Cortex of kidney (tissue), 1 donor: ENCODE results near the gene ADCY3.
"Not testable (repeated sequence)": the region's sequence is repeated elsewhere in the genome, so short reads cannot be mapped to it uniquely, and the experiment has no call there.

Experiments used
- DNase-seq: peaks from one replicate; lab custom pipeline; 2025; lab: John Stamatoyannopoulos, UW

Gene ADCY3

DNA sequence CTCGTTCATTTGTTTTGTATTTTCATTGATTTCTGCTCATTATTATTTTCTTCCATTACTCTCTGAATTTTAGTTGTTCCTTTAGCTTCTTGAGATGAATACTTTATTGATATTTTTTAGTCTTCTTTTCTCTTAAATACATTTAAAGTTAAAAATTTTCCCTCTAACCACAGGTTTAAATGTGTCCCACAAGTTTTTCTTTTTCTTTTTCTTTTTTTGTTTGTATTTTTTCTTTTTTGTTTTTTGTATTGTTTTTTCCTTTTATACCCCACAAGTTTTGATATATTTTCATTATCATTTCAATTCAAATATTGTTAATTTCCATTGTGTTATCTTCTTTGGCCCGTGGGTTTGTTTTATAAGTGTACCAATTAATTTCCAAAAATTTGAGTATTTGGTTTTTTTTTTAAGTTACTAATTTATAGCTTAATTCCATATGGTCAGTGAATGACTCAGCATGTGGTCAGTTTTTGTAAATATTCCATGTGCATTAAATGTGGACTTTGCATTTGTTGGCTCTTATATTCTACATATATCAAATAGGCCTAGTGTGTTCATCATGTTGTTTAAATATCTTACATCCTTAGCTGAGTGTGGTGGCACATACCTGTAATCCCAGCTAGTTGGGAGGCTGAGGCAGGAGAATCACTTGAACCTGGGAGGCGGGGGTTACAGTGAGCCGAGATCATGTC lies 110.6 kb downstream of the ADCY3 start:
- no peak for DNase-seq

DNA sequence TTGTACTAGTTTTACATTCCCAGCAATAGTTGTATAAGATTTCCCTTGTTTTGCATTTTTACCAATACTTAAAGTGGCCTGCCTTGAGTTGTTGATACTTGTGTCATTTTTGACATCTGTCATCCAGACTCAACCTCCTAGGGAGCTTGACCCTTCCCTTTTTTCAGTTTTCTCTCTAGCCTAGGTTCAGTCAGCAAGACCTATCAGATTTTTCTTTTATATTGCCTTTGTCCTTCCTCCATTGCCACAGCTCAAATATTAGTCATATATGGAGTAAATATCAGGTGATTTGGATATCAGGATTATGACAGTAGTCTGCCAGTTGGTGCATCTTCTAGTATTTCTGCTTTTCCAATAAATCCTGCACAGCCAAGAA lies 113.4 kb downstream of the ADCY3 start:
- DNase-seq, result no peak

DNA sequence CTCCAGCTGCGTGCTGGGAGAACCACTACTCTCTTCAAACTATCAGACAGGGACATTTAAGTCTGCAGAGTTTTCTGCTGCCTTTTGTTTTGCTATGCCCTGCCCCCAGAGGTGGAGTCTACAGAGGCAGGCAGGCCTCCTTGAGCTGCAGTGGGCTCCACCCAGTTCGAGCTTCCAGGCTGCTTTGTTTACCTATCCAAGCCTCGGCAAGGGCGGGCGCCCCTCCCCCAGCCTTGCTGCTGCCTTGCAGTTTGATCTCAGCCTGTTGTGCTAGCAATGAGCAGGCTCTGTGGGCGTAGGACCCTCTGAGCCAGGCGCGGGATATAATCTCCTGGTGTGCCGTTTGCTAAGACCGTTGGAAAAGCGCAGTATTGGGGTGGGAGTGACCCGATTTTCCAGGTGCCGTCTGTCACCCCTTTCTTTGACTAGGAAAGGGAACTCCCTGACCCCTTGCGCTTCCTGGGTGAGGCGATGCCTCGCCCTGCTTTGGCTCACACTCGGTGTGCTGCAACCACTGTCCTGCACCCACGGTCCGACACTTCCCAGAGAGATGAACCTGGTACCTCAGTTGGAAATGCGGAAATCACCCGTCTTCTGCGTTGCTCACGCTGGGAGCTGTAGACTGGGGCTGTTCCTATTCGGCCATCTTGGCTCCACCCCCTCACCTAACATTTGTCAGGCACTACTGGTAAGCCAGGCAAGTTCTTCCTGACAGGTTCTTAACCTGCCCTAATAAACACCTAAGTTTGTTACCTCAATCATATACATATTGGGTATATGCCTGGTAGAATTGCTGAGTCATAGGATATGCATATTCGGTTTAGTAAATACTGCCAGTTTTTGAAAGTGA lies 114.0 kb downstream of the ADCY3 start:
- DNase-seq, result not testable (repeated sequence)

DNA sequence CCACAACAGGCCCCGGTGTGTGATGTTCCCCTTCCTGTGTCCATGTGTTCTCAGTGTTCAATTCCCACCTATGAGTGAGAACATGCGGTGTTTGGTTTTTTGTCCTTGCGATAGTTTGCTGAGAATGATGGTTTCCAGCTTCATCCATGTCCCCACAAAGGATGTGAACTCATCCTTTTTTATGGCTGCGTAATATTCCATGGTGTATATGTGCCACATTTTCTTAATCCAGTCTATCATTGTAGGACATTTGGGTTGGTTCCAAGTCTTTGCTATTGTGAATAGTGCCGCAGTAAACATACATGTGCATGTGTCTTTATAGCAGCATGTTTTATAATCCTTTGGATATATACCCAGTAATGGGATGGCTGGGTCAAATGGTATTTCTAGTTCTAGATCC lies 119.5 kb downstream of the ADCY3 start:
- DNase-seq, result not testable (repeated sequence)

DNA sequence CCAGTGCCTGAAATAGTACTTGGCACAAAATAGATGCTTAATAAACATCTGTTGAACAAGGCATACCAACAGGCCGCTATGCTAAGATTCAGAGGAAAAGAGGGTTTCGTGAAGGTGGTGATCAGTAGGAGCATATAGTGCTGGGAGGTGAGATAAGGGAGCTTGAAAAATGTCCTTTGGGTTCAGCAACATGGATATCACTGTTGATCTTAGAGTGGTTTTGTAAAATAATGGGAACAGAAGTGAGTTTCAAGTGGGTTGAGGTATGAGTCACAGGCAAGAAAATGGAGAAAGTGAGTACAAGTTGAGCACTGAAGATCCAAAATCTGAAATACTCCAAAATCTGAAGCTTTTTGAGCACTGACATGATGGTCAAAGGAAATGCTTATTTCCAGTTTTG lies 122.4 kb downstream of the ADCY3 start:
- DNase-seq, result no peak

DNA sequence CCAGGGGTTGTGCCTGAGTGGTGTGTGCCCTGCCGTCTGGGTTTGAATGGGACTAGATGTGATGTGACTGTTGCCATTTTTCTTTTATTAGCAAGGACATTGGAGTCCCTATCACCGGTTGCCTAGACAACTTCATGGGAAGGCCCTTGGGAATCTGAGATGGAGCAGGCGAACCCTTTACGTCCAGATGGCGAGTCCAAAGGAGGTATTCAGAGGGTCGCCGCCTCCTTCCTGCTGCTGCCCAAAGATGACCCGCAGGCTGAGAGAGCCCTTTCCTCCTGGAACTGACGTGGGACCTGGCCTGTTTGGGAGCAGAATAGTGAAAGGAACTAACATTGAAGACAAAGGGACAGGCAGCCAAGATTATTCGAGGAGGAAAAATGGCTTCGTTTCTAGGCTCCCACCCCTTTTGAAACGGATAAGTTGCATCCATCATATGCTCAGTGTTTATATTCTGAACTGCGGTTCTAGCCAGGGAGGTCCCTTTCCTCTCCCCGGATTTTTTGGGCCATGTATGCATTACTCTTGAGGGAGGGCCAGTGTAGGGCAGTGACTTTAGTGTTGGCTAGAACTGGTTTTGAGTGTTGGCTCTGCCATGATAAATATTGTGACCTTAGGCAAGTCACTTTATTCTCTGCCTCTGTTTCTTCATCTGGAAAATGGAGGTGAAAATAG lies 126.1 kb downstream of the ADCY3 start:
- no peak for DNase-seq

DNA sequence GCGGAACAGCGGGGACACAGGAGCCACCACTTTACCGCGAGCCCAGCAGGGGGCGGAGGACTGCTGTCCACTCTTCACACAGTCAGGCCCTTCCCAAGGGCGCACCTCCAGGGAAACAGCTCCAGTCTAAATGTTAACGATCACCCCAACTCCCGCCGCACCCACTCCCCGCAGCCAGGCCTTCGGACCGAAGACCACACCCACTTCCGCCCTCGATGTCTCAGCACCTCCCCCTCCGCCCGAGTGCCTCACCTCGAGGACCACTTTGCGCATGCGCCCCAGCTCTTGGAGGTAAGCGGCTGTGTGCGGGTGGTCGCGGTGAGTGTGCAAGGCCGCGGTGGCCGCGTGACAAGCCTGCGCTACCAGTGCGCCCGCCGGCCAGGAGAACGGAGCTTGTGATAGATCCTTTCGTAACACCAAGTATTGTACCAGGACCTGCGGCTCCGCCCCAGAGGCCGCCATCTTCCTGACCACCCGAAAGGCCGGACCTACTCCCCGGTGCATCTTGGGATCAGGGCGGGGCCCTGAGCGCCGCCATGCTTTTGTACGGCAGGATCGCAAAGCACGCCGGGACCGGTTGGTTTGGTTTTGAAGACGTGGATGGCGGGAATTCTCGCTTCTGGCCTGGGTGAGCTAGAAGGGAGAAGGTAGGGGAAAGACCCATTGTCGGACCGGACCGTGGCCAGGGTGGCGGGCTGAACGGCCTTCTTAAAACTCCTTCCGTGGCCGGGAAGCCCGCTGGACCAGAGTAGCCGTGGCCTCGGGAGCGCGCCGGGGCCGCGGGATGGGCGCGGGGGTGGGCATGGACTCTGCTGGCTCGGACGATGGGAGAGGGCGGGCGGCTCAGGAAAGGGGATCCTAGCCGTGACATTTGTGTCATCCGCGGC lies 126.9 kb downstream of the ADCY3 start, which contains the start of the genes CENPO and PTRHD1:
Gene CENPO (plus strand): TSS at position 552 of the 887 bp plus-strand sequence. CDS start 495 bp downstream, outside the sequence.
Gene PTRHD1 (minus strand): TSS at position 518 of the 887 bp plus-strand sequence. CDS start 14 bp downstream, at position 504.
- DNase-seq, result peak; percentile 71

DNA sequence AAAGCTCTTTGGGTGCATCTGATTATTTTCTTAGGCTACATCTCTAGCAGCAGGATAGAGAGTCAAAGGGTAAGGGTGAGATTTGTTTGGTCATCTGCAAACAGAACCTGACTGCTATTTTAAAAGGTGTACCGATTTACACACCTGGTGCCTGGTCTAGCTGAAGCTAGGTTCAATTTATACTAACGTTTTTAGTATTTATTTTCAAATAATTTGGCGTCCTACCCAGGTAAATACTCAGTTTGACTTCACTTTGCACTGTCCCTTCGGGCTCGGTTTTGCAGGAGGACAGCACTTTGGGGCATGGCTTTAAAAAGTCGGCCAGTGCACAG lies 127.5 kb downstream of the ADCY3 start:
- no peak for DNase-seq

DNA sequence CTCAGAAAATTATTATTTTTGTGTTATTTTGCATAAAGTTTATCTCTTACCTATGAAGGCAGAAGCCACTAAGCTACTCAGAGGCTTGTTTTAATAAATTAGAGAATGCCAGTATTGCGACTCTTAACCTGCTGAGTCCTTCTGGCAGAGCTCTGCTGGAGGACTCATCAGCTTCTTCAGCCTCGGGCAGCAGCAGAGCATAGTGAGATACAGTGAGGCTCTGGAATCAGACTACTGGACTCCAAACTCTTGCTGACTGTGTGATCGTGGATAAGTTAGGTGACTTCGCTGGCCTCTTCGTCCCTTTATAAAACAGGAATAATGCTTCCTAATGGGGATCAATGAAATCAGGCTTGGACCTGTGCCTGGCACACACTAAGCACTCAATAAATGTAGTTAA lies 128.6 kb downstream of the ADCY3 start:
- DNase-seq, result no peak

DNA sequence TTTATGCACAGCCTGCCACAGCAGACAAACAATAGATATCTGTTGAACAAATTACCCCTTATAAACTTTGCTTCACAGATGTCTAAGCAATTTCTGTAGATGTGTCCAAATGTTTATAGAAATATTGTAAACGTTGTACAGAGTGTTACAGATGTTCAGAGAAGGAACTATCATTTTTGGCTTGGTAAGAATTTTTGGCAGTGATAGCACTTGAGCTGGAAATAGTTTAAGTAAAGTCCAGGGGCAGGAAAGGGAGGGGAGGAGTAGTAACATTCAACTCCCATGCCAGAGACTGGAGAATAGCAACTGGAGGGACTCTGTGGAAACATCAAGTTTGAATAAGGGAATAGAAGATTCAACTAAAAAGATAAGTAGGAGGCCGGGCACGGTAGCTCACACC lies 131.2 kb downstream of the ADCY3 start:
- no peak for DNase-seq

DNA sequence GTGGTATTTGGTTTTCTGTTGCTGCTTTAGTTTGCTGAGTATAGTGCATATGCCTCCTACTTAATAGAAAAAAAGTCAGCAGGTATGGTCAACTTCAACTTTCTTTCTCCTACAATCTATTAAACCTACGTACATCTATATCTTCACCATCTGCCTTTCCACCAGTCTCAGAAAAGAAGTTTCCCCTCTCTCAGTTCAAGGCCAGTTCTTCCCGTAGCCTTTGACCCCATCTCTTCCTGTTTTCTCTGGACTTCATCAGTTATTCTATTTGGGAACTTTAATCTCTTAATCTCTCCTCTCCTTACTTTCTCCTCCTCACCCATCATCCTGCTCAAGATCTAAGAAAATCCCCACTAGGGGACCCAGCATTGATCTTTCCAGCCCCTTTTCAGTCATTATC lies 132.5 kb downstream of the ADCY3 start:
- no peak for DNase-seq

DNA sequence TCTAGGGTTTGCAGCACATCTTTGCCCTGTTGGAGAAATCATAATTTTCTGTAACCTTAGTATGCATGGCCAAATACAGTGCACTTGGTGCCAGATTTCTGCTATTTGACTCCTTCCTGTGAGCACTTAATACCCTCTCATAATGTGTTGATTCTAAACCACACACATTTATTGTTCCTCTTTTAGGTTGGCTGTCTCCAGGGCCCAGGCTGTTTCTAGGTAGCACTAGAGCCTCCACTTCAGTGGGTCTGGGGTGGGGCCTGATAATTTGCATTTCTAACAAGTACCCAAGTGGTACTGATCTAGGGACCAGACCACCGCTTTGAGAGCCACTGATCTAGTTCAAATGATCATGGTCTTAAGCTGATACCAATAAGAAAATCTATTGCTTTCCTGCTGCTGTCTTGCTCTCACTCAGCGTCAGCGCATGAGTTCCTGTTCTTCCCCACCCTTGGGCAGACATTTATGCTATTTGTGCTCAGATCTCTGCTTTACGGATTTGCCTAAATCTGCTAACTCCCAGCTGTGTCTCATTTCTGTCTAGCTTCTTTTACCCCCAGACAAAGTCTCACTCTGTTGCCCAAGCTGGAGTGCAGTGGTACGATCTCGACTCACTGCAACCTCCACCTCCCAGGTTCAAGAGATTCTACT lies 134.2 kb downstream of the ADCY3 start:
- no peak for DNase-seq

DNA sequence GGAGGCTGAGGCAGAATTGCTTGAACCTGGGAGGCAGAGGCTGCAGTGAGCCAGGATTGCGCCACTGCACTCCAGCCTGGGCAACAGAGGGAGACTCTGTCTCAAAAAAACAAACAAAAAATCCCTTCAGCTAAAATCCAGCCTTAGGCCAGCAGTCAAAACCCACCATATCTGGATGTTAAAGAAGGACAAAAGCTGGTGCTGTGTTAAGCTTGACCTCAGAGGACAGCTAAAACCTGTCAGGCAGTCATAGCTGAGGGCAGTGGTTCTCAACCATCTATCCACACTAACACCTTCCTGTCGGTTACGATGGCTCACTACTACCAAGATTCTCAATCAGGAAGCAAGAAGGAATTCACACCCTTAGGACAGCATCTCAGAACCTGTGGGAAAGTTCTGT lies 136.4 kb downstream of the ADCY3 start:
- DNase-seq, result no peak

DNA sequence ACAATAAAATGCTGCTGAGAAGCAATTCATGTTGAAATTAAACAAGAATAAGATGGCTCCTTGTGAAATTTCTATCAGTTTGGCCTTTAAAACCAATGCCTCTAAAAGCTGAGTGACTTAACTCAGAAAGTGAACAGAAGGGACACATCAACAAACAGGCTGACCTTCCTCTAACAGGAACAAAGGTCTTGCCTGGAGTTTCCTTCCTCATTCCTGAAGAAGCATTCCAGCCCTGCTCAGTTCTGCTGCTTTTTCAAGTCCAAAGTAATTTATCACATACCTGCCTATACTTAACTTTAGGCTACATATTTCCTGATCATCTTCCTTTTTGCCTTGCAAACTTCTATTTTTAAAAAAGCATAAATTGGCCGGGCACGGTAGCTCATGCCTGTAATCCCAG lies 140.9 kb downstream of the ADCY3 start:
- no peak for DNase-seq

DNA sequence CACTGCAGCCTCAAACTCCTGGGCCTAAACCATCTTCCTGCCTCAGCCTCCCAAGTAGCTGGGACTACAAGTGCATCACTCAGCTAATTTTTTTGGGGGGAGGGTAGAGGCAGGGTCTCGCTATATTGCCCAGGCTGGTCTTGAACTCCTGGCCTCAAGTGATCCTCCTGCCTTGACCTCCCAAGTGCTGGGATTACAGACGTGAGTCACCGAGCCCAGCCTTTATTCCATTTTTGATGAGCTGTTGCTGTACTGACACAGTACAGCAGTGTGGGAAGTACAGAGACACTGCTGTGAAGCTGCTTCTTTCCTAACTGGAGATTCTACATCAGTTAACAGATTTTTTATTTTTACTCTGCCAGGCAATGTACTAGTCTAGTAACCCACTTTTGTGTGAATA lies 145.7 kb downstream of the ADCY3 start:
- no peak for DNase-seq

DNA sequence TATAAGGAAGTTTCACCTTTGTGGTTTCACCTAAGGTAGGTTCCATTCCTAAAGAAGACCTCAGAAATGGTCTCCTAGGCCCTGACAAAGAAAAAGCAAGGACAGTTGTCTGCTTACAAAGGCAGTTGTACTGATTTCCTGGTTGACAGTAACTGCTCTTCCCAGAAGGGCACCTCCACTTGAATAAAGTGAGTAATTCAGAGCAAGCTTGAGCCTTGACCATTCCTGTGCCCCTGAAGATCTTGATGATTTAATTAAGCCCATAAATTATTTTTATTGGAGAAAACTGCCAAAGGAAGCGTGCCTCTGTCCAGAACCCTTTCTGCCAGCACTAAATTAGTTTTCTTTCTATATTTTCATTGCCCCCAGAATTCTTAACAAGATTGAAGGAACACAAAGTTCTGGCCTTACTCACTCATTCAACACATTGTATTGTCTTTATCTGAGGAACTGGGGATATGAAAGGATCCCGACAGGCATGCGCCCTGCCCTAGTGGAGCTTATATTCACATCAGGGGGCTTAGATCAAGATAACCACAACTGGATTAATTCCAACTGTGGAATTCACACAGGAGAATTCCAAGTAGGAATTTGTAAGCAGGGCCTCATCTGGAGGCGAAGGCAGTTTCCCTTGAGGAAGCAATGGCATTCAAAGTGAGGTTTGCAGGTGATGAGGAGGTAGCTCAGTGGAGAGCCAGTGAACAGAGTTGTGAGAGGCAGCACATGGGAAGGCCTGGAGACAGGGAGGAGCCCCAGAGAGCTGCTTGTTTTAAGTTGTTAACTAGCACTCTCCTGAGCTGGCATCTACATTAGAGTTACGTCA lies 148.1 kb downstream of the ADCY3 start:
- DNase-seq, result no peak

DNA sequence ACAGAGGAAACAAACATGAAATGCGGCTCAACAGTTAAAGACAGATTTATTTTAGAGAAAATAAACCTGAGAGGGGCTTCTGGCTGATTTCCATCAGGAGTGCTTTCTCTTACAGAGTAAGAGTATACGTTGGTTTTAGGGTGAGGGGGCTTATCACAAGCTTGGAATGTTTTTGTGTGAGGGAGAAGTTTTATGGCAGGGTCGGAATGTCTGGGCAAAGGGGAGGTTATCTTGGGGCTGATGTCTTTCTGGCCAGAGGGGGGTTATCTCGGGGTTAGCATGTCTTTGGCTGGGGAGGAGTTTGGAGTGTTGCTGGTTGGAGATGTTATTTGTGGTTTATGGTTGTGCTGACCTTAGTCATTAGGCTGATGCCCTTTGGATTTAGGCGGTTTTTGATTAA lies 149.0 kb downstream of the ADCY3 start:
- DNase-seq, result no peak
